Activated T-helper 1 cell treated with anti-CD3 and anti-CD28 coated beads, Interleukin-12 subunit alpha, Interleukin-12 subunit beta, Interleukin-2, Interleukin-4 antibody, amounts not matched to agents 30 ng/mL and 10 ng/mL and 1 ng/mL, durations not matched to agents 14 hours and 24 hours and 36 hours (primary cell): ENCODE data around the gene WDR45B. TPM values are rescaled to one million over a fixed set of nuclear protein-coding genes. Genes with fewer than 3 reads are reported as not detected.

Experiments
- DNase-seq: peaks from one replicate; pipeline ENCODE4 v3.0.0; 2021; ENCODE audit warnings: low spot score
- H3K27ac Mint-ChIP-seq: one replicate; pipeline ENCODE4 v1.8.0; 2021; ENCODE audit warnings: mild to moderate bottlenecking, mixed read lengths
- H3K27me3 Mint-ChIP-seq: one replicate; pipeline ENCODE4 v1.8.0; 2022; ENCODE audit warnings: mild to moderate bottlenecking, moderate library complexity, mixed read lengths; ENCODE audit not compliant: insufficient read depth
- H3K36me3 Mint-ChIP-seq: one replicate; pipeline ENCODE4 v1.8.0; 2021; ENCODE audit warnings: low read depth, mixed read lengths
- H3K4me1 Mint-ChIP-seq: one replicate; pipeline ENCODE4 v1.8.0; 2021; ENCODE audit warnings: low read depth, mixed read lengths
- H3K4me3 Mint-ChIP-seq: one replicate; pipeline ENCODE4 v1.8.0; 2021; ENCODE audit warnings: mild to moderate bottlenecking, moderate library complexity, mixed read lengths
- H3K9me3 Mint-ChIP-seq: one replicate; pipeline ENCODE4 v1.8.0; 2021; ENCODE audit warnings: mixed read lengths
- intact Hi-C: fragments of 100-400 bp; cut with micrococcal nuclease; formaldehyde crosslinking; loops from one replicate; pipeline ENCODE4 v1.15.1; 2024
- total RNA-seq: library from RNA; stranded (reverse); gene quantifications from 2 replicates; pipeline ENCODE4 v1.2.3, GENCODE V29; 2022

The WDR45B gene
- total RNA-seq, 1 donor from 2014 or later, result 55.1 TPM

DNA sequence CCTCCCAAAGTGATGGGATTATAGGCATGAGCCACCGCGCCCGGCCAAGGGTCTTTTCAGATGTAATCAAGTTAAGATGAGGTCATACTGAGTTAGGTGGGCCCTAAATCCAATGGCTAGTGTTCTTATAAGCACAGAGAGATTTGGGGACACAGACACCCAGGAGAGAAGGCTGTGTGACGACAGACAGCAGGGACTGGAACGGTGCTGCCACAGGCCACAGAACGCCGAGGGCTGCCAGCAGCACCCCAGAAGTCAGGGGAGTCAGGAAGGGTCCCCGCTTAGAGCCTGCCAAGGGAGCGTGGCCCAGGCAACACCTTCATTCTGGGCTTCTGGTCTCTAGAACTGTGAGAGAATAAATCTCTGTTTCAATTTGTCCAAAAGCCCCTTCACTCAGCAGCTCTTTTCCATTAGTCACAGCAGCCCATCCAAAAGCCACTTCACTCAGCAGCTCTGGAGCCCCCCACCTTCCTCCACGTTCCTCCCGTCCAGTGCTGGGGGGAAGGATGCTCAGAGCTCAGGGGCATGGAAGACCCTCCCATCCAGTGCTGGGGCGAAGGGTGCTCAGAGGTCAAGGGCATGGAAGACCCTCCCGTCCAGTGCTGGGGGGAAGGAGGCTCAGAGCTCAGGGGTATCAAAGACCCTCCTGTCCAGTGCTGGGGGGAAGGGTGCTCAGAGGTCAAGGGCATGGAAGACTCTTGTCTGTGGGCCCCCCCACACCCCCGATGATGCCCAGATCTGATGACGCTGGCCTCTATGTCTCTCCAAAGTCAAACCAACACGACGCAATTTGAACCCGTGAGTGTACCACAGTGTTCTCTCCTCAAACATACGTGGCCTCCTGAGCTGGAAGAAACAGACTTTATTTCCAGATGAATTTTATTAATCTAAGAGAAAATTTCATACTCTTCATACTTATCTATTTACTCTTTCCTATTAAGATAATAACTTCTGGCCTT lies 38.4 kb upstream of the WDR45B start:
- intact Hi-C loops, result no loop called here
- no peak for DNase-seq
- Mint-ChIP-seq H3K4me3 (no peak overlapping the region), H3K36me3 (no peaks in the 10 kb centered on the region), H3K9me3 (peaks cover 9% of the 10 kb centered on the region), H3K27ac (no peak overlapping the region), H3K27me3 (no peaks in the 10 kb centered on the region), H3K4me1 (peaks cover 7% of the 10 kb centered on the region)

DNA sequence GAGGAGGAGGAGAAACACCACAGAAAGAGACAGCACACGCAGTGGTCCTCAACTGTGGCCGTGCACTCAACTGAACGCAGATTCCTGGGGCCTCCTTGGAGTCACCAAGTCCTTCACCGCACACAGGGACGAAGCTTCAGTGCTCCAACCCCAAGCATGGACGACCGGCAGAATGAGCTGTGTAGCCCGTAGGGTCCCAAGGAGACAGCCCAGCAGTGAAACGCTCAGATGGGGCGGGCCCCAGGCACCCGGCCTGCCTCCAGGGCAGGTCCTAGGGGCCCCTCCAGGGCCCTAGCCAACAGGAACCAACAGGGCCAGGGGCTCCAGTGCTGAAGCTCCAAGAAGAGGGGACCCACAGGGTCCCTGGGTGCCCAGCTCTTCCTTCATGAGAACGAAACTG lies 37.0 kb upstream of the WDR45B start:
- Mint-ChIP-seq H3K4me3 (no peak overlapping the region), H3K27ac (no peak overlapping the region), H3K9me3 (peaks cover 11% of the 10 kb centered on the region), H3K36me3 (no peaks in the 10 kb centered on the region), H3K4me1 (no peaks in the 10 kb centered on the region), H3K27me3 (no peaks in the 10 kb centered on the region)
- no peak for DNase-seq
- intact Hi-C loops, result no loop called here

DNA sequence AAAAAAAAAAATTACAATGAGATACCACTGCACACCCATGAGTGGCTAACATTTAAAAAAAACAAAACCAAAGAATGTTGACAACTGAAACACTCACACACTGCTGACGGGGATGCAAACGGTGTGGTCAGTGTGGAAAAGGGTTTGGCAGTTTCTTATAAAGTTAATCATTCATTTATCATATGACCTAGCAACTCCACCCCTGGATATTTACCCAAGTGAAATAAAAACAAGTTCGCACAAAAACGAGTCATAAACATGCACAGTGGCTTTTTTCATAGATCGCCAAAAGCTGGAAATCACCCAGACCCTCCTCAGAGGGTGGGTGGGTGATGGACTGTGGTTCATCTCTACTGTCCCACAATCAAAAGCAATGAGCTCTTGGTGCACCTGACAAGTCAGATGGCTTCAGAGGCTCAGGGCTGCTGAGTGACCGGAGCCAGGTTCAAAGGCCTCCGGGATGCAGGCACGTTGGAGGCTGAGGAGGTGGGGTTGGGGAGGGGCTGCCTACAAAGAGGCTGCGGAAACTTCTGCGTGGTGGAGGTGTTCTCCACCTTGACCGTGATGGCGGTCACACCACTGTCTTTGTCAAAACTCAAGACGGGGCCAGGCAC lies 36.1 kb upstream of the WDR45B start:
- DNase-seq, result no peak
- no peak overlapping the region for H3K4me3 Mint-ChIP-seq
- no peaks in the 10 kb centered on the region for H3K4me1 Mint-ChIP-seq
- no peak overlapping the region for H3K27ac Mint-ChIP-seq
- H3K36me3 Mint-ChIP-seq, result no peaks in the 10 kb centered on the region
- H3K27me3 Mint-ChIP-seq, result no peaks in the 10 kb centered on the region
- intact Hi-C loops, result no loop called here
- H3K9me3 Mint-ChIP-seq, result peaks cover 11% of the 10 kb centered on the region

DNA sequence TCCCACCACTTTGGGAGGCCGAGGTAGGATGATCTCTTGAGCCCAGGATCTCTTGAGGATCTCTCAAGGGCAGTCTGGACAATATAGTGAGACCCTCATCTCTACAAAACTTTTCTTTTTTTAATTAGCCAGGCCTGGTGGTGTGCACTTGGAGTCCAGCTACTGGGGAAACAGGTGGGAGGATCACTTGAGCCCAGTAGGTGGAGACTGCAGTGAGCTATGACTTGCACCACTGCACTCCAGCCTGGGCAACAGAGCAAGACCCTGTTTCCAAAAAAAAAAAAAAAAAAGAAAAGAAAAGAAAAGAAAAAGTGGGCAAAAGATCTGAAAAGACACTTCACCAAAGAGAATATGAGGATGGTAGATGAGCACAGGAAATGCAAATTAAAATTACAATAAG lies 35.3 kb upstream of the WDR45B start:
- no peak for DNase-seq
- Mint-ChIP-seq H3K27ac (no peak overlapping the region), H3K4me1 (no peaks in the 10 kb centered on the region), H3K27me3 (no peaks in the 10 kb centered on the region), H3K4me3 (no peak overlapping the region), H3K9me3 (peaks cover 11% of the 10 kb centered on the region), H3K36me3 (no peaks in the 10 kb centered on the region)
- intact Hi-C loops, result no loop called here

DNA sequence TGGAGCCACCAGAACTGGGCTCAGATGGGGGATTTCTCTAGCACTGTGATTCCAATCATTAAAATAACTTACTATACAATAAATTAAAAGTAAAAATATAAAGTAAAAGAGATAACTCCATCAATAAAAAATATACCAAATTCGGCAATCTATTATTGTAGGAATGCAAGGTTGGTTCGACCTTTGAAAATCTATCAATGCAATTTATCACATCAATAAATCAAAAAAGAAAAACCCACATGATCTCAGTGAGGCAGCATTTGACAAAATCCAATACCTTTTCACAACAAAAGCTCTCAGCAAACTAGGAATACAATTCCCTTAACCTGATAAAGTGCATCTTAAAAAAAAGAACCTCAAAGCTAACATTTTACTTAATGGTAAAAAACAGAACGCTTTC lies 33.3 kb upstream of the WDR45B start:
- Mint-ChIP-seq H3K9me3 (peaks cover 11% of the 10 kb centered on the region), H3K4me3 (no peak overlapping the region), H3K27ac (no peak overlapping the region), H3K27me3 (no peaks in the 10 kb centered on the region), H3K36me3 (no peaks in the 10 kb centered on the region), H3K4me1 (no peaks in the 10 kb centered on the region)
- intact Hi-C loops, result no loop called here
- DNase-seq, result no peak

DNA sequence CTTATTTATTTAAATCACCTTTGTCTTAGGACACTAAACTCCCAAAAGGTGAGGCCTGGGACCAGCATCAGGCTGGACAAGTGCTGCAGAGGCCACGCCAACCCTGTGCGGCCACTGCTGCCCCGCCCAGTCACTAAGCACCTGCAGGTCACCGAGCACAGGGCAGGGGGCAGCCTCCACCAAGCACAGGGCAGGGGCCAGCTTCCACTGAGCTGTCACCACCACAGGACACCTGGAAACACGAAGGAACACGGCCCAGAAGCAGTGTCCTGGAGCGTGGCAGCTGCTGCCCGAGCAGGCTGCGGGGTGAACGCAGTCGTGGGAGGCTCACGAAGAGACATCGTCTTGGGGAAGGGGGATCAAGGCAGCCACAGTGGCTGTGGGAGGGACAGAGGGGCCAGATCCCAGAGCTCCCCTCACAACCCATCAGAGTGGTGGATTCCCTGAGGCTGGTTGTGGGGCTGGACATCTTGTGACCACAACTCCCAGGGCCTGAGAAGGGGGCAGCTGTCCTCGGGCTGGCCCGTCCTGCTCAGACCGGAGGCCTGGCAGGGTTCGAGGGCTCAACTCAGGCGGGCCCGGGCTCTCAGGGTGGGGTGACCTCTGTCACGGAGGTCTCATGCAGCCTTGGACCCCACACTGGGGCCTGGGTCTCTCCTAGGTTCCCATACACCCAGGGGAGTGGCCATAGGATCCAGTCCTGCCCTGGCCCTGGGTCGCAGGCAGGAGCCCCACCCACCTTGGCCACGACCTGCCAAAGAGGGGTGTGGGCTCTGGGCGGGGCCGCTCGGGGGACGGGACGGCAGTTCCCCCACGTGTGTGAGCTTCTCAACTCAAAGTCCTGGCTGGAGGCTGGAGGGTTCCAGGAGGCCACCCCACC lies 31.6 kb upstream of the WDR45B start:
- Mint-ChIP-seq H3K4me3 (no peak overlapping the region), H3K4me1 (no peaks in the 10 kb centered on the region), H3K27ac (no peak overlapping the region), H3K27me3 (no peaks in the 10 kb centered on the region), H3K36me3 (no peaks in the 10 kb centered on the region), H3K9me3 (peaks cover 11% of the 10 kb centered on the region)
- intact Hi-C loops, result no loop called here
- DNase-seq, result no peak

DNA sequence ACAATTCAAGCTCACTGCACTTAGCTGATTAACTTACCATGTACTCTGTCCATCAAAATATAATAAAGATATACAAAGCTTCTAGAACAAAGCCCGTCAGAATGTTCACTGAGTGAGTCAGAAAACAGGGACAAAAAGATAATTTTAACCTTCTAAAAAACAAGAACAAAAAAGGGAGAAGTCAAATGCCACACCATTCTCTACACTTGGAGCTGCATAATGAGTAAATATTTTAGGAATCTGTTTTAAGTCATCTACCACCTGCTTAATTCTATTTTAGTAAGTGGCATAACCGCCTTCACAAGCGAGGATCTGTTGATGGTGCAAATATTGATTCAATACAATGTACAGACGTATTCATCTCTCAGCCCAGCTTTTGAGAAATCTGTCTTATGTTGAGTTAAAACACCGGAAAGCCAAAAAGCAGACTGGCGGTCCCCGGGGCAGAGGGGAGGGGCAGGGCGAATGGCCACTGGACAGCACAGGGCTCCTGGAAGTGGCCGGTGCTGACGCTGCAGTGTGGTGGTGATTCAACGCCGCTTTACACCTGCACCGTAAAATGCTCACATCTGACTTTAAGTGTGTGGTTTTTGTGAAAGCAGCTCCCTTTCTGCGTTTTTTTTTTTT lies 30.1 kb upstream of the WDR45B start:
- intact Hi-C loops, result no loop called here
- Mint-ChIP-seq H3K4me1 (no peaks in the 10 kb centered on the region), H3K27ac (no peak overlapping the region), H3K9me3 (peaks cover 11% of the 10 kb centered on the region), H3K27me3 (no peaks in the 10 kb centered on the region), H3K4me3 (no peak overlapping the region), H3K36me3 (no peaks in the 10 kb centered on the region)
- no peak for DNase-seq

DNA sequence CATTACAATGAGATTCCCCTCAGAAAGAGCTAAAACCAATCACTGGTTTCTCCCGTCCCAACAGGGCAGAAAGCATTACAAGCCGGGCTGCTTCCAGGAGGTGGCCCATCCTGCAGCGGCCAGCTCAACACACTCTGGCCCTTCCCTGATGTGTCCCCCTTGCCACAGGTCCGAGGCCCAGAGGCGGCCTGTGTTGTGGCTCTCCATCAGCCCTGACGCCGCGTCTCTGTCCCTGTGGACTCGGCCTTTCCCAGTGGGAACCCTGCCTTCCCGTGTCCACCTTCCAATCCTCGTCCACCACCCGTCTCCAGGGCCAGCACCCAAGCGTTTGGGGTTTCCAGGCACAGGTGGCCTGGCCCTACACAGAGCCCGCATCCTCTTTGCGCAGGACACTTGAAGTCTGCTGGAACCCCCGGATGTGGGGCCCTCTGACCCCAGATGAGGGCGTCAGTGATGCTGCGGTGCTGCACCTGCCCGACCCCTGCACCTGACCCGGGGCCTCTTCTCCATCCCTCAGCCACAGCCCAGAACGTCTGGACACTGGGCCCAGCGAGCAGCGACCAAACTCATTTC lies 29.2 kb upstream of the WDR45B start:
- Mint-ChIP-seq H3K4me1 (no peaks in the 10 kb centered on the region), H3K9me3 (peaks cover 10% of the 10 kb centered on the region), H3K36me3 (no peaks in the 10 kb centered on the region), H3K27ac (no peak overlapping the region), H3K4me3 (no peak overlapping the region), H3K27me3 (no peaks in the 10 kb centered on the region)
- intact Hi-C loops, result no loop called here
- DNase-seq, result no peak

DNA sequence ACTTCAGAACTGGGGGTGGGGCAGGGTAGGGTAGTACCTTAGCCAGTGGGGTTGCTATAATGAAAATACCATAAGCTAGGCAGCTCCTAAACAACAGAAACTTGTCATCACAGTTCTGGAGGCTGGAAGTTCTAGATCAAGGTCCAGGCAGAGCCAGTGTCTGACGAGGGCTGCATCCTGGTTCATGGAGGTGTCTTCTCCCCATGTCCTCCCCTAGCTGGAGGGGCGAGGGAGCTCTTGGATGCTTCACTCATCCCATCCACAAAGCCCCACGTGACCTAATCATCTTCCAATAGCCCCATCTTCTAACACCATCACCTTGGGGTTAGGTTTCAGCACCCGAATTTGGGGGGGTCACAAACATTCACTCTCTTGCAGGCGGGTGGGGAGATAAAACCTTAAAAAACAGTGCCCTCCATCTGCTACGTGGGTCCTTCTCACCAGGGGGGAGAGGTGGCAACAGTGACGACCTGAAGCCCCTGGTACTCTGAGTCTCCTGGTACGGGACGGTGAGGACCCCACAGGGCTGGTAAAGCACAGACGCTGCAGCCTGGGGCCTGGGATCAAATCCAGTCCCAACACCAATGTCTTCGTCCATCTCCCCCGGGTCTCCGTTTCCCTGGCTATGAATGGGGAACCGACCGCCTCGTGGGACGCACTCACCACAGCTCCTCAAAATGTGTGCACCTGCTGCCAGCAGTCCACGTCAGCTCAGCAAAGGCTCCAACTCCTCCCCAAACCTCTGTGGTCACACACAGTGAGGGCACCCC lies 27.4 kb upstream of the WDR45B start:
- Mint-ChIP-seq H3K4me3 (no peak overlapping the region), H3K9me3 (no peaks in the 10 kb centered on the region), H3K27ac (no peak overlapping the region), H3K36me3 (no peaks in the 10 kb centered on the region), H3K27me3 (no peaks in the 10 kb centered on the region), H3K4me1 (no peaks in the 10 kb centered on the region)
- DNase-seq, result no peak
- intact Hi-C loops, result no loop called here

DNA sequence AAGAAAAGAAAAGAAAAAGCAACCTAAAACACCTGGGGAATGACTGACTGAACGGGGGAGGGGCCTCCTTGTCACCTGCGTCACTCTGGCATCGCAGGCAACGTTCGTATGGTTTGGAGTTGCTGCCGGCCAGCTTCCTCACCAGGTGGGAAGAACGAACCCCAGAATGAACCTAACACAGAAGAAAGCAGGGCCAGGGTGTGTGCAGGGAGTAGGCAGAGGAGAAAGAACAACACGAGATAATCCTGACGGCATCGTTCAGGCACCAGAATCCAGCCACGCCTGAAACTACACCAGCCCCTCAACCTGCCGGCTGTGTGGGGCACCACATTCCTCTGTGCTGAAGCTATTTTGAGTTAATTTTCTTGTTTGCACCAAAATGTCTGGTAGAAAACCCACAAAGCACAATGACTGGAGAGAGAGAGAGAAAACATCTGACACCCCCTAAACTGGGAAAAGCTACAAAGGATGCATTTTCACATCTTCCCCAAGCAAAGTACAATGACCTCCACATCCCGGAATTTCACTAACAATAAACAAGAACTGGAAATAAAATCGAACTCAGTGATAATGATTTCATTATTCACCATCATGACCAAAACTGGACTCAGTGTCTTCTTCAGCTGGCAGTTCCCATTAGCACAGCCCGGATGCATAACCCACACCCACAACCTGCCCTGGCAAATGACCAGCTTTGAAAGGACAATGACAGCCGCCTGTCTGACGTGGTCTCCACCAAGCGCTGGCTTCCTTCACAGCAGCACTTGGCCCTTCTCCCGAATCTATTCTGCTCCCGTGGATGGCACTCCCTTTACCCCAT lies 26.6 kb upstream of the WDR45B start:
- intact Hi-C loops, result no loop called here
- Mint-ChIP-seq H3K4me3 (no peak overlapping the region), H3K27ac (no peak overlapping the region), H3K4me1 (no peaks in the 10 kb centered on the region), H3K27me3 (no peaks in the 10 kb centered on the region), H3K36me3 (no peaks in the 10 kb centered on the region), H3K9me3 (no peaks in the 10 kb centered on the region)
- no peak for DNase-seq

DNA sequence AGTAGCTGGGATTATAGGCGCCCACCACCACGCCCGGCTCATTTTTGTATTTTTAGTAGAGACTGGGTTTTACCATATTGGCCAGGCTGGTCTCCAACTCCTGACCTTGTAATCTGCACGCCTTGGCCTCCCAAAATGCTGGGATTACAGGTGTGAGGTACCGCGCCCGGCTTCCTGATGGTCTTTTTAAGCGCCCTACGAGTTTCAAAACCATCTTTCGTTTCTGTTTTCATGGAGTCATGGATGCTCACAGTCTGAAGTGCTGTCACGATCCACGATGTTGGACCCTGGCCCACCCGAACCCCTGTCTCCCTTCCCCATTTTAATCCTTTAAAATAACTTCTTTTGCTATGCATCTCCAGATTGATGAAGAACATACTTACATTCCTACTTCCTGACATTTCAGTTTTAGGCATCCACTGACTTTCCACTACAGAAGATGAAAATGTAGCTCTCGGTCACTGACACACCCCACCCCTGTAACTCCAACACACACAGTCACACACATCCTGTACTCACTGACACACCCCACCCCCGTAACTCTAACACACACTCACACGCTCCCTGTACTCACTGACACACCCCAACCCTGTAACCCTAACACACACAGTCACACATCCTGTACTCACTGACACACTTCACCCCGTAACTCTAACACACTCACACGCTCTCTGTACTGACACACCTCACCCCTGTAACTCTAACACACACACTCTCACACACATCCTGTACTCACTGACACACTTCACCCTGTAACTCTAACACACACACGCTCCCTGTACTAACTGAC lies 22.6 kb upstream of the WDR45B start:
- peaks cover 6% of the 10 kb centered on the region for H3K4me1 Mint-ChIP-seq
- no peak for DNase-seq
- H3K9me3 Mint-ChIP-seq, result no peaks in the 10 kb centered on the region
- H3K36me3 Mint-ChIP-seq, result no peaks in the 10 kb centered on the region
- no peak overlapping the region for H3K4me3 Mint-ChIP-seq
- H3K27me3 Mint-ChIP-seq, result peaks cover 3% of the 10 kb centered on the region
- intact Hi-C loops, result no loop called here
- no peak overlapping the region for H3K27ac Mint-ChIP-seq
